Fibroblast of skin of left quadriceps (primary cell): ENCODE data around the gene RBMS1.
A peak's percentile ranks its signal among the peaks of the same experiment; 100 is the strongest.
"Not testable (repeated sequence)": the region's sequence is repeated elsewhere in the genome, so short reads cannot be mapped to it uniquely, and the experiment has no call there.

Experiments used
- DNase-seq, 2 experiments: peaks; one replicate each; pipeline ENCODE4 v3.0.0-alpha.2; 2013; ENCODE audit warnings: low read depth in 2 of 2

RBMS1 gene

DNA sequence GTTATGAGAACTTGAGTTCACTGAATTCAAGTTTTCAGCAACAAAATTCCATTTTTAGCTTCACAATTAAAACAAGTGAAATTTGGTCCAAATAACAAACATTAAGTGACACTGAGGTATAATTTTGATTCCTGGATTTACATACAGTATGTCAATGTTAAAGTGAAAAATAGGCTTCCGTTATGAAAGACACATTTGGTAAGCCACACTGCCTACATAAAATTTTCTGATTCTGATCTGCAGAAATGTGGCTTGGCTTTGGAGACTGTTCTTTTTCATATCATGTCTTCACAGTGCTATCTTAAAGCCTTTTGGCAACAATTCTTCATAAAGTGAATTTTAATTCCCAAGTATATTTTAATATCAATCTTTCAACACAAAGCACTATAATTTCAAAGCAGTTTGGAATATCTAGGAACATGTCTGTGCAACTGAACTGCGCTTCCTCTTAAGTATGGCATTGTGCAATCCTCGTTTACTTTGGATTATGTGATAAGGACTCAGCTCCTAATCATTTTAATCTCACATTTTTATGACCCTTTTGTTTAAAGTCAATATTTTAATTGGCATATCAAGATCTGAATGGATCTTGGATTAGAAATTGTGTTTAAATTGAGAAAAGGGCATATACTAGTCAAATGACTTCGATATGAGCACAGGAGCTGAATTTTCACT, 60.0 kb downstream of the RBMS1 start:
- DNase-seq = no peak

GRCh38 chr2:160432633-160433032, 61.0 kb downstream of the RBMS1 start:
- DNase-seq = no peak

GRCh38 chr2:160431441-160431840, 62.2 kb downstream of the RBMS1 start:
- DNase-seq = no peak

GRCh38 chr2:160430001-160430344, 63.6 kb downstream of the RBMS1 start:
- DNase-seq = no peak

DNA sequence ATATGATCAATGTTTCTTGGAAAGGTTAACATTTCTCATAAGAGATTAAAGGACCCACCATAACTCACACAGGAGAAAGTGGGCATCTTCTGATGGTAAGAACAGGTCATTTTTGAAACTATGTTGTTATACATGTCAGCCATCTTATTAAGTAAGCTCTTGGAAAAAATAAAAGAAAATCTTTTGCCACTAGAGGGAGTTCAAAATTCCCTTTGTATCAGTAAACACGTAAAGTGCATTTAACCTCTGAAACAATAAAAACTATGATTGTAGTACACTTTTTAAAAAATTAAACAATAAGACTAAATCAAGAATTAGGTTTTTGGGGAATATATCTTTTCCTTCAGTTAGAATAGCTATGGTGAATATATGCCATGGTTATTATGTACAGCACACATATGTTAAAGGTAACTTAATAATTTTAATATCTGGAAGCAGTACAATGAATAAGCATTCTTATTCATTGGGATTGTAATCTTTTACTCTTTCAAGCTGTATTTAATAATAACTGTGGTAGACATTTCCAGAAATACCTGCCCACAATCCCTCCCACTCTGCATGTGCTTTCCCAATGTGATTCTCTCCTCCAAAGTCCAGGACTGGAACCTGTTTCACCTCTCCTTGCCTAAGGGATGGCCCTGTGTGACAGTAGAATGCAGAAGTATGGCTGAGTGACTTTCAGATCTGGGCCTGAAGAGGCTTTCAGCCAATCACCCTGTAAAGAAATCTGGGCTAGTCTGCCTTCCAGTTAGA, 64.2 kb downstream of the RBMS1 start:
- DNase-seq = peak in 1 of 2 experiments; percentile 52

GRCh38 chr2:160428405-160428763, 65.2 kb downstream of the RBMS1 start:
- no peak for DNase-seq

- DNase-seq = peak; percentile 68 to 71
These were observed 65.8 kb downstream of the RBMS1 start for GRCh38 chr2:160427629-160428404.

GRCh38 chr2:160426604-160427003, 67.0 kb downstream of the RBMS1 start:
- DNase-seq = no peak

DNA sequence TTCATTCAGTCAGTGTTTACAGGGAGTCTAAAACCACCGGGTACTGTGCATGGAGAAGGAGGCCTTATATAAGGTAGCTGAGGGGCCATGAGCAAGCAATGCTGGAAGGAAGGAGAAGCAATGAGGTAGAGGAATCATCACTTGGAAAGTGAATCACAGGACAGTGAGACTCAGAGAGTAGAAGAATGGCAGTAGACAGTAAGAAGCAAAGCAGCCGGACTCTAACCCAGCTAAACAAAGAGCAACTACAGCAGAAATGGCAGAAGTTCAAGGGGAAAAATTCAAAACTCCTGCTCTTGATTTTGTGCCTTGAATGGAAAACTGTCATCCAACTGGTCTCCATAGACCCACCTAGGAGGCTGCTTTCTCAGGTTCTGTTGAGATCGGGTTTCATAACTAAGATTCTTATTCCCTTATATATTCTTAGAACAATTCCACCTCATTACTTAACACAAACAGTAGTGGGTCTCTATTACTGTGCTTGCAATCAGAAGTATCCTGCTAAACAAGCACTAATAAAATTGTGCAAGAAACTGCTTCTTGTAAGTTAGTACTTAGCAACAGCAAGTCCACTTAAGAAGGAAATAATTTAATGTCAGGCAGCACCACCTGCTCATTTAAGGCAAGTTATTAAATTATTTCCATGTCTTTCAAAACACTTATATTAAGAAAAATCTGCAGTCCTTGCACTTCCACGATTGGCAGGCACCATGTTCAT, 68.0 kb downstream of the RBMS1 start:
- DNase-seq = no peak

DNA sequence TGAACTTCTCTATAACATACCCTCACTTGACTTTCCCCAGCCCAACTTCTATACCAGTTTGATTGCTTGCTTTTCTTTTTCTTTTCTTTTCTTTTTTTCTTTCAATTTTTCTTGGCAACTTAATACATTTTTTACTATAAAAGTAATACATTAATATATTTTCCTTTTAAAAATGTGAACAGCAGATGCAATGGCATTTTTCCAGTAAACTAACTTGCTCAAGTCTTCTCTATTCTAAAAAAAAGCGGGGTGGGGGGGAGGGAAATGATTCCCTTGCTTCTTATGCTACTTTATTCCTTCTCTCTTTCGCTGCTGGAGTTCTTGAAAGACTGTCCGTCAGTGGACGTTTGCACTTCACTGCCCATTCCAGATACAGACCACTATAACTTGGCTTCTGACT, 70.5 kb downstream of the RBMS1 start:
- no peak for DNase-seq

DNA sequence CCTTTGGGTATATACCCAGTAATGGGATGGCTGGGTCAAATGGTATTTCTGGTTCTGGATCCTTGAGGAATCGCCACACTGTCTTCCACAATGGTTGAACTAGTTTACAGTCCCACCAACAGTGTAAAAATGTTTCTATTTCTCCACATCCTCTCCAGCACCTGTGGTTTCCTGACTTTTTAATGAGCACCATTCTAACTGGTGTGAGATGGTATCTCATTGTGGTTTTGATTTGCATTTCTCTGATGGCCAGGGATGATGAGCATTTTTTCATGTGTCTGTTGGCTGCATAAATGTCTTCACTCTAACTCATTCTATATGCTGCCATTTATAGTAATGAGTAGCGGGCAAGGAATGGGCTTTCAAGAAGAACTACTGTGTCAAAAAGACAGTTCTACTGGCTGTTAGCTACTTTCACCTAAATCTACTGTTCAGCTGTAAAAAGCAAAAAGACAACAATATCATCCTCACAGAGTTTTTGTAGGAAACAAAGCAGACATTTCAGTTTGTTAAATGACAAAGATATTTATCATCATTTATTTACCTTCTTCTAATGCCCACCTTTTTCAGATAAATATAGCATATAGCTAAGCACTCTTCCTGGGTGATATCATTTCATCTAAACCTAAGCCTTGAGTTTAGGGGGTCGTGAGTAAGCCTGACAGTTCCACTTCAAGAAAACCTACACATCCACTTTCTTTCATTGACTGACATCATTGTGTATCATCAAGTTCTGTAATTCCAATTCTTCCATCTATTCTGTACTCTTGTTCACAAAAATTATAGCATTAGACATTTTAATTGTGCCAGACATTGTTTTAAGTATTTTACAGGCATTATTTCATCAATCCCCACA, 71.7 kb downstream of the RBMS1 start:
- not testable (repeated sequence) for DNase-seq

GRCh38 chr2:160420711-160421110, 72.9 kb downstream of the RBMS1 start:
- DNase-seq = no peak

DNA sequence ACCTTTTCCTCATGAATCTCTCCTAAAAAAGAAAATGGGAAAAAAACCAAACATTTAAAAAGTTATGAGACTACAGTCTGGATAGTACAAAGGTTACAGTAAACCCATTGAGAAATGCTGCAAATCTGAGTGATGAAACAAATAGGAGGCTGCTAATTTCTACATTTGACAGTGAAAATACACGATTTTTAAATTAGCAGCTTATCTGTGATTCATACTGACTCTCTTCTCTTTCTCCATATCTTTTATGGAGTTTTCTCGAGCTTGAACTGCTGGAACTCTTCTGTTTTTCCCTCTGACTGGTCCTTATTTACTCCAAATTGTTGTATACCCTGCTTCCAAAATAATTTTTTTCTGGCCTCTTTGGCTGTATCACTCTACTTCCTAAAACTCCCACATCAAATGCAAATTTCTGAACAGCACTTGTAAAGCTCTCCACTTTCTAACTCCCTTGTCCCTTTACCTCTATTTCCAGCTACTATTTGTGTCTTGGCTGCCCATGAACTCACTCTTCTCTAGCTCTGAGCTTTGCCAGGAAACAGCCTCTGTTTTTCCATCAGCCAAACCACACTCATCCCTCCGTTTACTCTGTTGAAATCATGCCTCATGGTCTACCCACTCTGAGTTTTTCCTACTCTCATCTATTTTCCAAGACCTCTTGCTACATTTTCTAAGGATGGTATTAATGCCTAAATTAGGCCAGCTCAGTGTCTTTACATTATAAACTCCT, 73.7 kb downstream of the RBMS1 start:
- no peak for DNase-seq

DNA sequence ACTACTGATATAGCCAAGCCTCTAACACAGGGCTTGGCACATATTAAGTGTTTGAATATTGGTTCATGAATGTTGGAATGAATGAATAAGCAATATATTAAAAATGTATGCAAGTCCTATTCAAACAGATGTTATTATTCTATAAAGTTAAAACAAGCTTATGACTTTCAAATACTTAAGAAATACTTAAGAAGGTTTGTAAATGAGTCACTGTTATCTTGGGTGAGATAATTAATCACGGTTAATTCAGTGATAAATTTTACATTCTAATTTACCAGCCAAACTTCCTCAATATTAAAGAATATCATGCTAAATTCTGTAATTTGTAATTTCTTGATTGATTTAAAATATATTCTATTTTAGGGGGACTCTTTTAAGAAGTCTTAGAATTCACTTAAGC, 74.8 kb downstream of the RBMS1 start:
- DNase-seq = no peak

GRCh38 chr2:160418398-160418765, 75.2 kb downstream of the RBMS1 start:
- DNase-seq = no peak

GRCh38 chr2:160417745-160418397, 75.7 kb downstream of the RBMS1 start:
- peak in 1 of 2 experiments; percentile 41 for DNase-seq

GRCh38 chr2:160415991-160416390, 77.6 kb downstream of the RBMS1 start:
- peak; percentile 60 to 65 for DNase-seq

GRCh38 chr2:160411955-160412354, 81.7 kb downstream of the RBMS1 start:
- DNase-seq = no peak

DNA sequence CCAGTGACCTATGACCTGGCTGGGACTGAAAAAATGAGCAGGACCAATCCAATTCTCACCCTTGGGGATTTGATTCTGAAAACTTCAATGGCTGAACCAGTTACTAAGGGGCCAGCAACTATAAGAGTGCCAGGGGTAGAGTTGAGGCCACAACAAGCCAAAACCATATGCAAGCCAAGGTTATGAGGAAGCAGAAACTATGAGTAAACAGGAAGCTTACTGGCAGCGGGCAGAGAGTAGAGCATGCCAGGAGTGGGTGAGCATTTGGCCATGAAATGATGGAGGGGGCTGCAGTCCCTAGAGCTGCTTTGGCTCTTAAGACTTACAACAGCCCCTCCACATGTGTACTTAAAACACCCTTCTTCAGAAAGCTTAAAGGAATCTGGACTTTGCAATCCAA, 82.4 kb downstream of the RBMS1 start:
- no peak for DNase-seq

GRCh38 chr2:160409480-160409879, 84.1 kb downstream of the RBMS1 start:
- DNase-seq = no peak
